ENCODE measurements around the gene NACC2. TPM values are rescaled to one million over a fixed set of nuclear protein-coding genes. Genes with fewer than 3 reads are reported as not detected.

NACC2 gene
- total and polyA plus RNA-seq, 9 donors: 7.0 to 47.0 (median 27.2) TPM

DNA sequence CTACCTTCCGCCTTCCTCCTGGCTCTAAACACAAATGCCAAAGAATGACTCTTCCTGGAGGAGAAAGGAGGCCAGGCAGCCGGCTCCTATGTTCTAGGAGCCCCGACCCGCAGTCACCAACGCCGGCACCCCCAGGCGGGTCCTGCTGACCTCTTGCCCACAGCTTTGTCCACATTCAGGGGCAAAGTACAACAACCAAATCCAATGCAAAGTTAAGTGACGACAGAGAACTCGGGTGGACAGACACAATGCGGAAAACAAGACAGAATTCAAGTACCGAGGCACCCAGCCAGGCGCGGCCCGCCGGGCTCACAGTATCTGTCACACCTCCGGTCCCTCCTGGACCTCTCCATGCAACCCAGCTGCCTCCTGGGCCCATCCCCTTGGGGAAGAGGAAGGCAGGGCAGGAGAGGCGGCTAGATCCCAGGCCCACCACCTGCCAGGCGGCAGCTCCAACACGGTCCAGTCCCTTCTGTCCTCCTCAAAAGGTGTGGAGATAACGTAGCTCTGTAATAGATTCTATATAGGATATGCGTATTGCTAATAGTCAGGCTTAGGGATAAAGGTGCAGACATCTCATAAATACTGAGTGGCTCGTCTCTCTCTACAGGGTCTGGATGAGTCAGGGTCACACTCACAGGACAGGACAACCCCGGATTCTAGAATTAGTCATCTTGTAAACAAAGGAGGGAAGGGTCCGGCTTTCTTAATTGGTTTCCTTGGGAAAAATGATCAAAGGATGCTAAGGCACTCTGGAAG, 87.0 kb downstream of the NACC2 start:
- Histone ChIP-seq H3K36me3 (no peaks in the 10 kb centered on the region), H3K4me1 (ENCODE audit: insufficient read depth) (peaks cover 8% of the 10 kb centered on the region), H3K27ac (no peak overlapping the region), H3K9me3 (no peaks in the 10 kb centered on the region), H3K4me3 (no peak overlapping the region), H3K27me3 (no peaks in the 10 kb centered on the region)
- DNase-seq: no peak
- TF ChIP-seq, protein P1, sequence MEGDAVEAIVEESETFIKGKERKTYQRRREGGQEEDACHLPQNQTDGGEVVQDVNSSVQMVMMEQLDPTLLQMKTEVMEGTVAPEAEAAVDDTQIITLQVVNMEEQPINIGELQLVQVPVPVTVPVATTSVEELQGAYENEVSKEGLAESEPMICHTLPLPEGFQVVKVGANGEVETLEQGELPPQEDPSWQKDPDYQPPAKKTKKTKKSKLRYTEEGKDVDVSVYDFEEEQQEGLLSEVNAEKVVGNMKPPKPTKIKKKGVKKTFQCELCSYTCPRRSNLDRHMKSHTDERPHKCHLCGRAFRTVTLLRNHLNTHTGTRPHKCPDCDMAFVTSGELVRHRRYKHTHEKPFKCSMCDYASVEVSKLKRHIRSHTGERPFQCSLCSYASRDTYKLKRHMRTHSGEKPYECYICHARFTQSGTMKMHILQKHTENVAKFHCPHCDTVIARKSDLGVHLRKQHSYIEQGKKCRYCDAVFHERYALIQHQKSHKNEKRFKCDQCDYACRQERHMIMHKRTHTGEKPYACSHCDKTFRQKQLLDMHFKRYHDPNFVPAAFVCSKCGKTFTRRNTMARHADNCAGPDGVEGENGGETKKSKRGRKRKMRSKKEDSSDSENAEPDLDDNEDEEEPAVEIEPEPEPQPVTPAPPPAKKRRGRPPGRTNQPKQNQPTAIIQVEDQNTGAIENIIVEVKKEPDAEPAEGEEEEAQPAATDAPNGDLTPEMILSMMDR (IDR thresholded peaks at IDR 0.05): no peak
- no peak for TF ChIP-seq EP300 (IDR thresholded peaks at IDR 0.05)
- no peak for TF ChIP-seq POLR2A (IDR thresholded peaks at IDR 0.05)
- intact Hi-C loops (cut with DNase I): no loop called here
- WGBS, 3 donors: 81 to 87% (median 83%) methylated on average over 24 of the region's 24 CpGs

DNA sequence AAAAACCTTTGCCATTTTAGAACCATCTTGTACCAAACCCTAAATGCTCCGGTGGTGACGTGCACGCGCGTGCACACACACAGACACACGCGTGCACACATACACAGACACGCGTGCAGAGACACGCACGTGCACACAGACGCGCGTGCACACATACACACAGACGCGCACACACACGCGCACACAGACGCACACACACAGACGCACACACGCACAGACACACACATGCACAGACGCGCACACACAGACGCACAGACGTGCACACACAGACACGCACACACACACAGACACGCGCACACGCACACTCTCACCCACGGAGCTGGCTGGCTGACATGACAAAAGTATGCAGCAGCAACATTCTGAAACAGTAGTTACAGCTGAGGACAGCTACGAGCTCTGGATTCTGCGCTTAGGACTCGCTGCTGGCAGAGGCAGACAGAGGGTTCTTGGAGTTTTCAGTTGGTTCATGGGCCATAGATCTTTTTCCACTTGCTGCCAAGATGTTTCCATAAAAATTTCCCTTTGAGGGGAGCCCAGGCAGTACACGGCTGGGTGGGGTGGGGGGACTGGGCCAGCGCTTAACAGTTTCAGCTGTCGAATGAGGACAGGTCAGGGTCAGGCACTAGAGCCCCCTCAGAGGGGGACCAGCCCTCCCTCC, 87.7 kb downstream of the NACC2 start:
- Histone ChIP-seq H3K4me1 (ENCODE audit: insufficient read depth) (peaks cover 7% of the 10 kb centered on the region), H3K27me3 (no peaks in the 10 kb centered on the region), H3K36me3 (no peaks in the 10 kb centered on the region), H3K9me3 (no peaks in the 10 kb centered on the region), H3K27ac (no peak overlapping the region), H3K4me3 (no peak overlapping the region)
- DNase-seq: no peak
- WGBS, 3 donors: 84 to 88% (median 85%) methylated on average over 36 of the region's 36 CpGs
- TF ChIP-seq, protein P1 (IDR thresholded peaks at IDR 0.05): no peak
- TF ChIP-seq POLR2A (IDR thresholded peaks at IDR 0.05) (no peak), EP300 (IDR thresholded peaks at IDR 0.05) (no peak)
- intact Hi-C loops (cut with DNase I): no loop called here

DNA sequence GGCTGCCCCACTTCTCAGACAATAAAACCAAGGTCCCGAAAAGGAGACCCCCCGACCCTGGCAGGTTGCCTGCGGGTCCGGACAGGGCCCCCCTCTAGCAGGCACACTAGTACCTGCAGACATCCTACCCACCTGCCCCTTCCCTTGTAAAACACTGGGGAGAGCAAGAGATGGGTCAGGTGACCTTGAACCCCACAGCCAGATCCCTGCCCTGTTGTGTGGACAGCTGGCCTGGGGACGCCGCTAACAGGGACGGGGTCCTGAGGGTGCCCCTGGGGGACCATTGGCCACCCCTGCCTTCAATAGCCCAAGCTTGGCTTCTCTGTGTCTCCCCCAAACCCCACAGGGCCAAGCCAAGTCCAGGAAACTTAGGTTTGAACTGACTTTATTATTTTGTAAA, 88.9 kb downstream of the NACC2 start:
- WGBS, 3 donors: 60 to 71% (median 69%) methylated on average over 7 of the region's 7 CpGs
- Histone ChIP-seq H3K4me3 (no peak overlapping the region), H3K9me3 (no peaks in the 10 kb centered on the region), H3K4me1 (ENCODE audit: insufficient read depth) (no peaks in the 10 kb centered on the region), H3K27me3 (no peaks in the 10 kb centered on the region), H3K27ac (no peak overlapping the region), H3K36me3 (no peaks in the 10 kb centered on the region)
- DNase-seq: no peak
- TF ChIP-seq POLR2A (IDR thresholded peaks at IDR 0.05): no peak
- TF ChIP-seq EP300 (IDR thresholded peaks at IDR 0.05): no peak
- TF ChIP-seq, protein P1 (IDR thresholded peaks at IDR 0.05): no peak
- intact Hi-C loops (cut with DNase I): no loop called here

DNA sequence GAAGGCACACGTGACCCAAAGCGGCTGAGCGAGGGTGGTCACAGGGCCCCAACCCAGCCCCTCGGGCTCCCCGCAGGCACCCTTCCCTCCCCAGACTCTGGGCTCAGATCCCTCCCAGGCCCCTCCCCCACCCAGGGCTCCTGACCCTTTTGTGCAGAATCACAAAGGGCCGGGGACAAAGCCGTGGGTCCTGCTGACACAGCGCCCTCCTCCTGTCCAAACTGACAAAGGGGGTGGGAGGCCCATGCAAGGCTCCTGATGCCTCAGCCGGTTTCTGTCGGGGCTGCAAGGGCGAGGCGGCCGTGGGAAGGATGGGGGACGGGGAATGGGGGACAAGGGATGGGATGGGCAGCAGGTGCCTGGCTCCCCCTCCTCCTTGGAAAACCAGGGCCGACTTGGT, 90.4 kb downstream of the NACC2 start:
- Histone ChIP-seq H3K9me3 (no peaks in the 10 kb centered on the region), H3K4me3 (no peak overlapping the region), H3K36me3 (no peaks in the 10 kb centered on the region), H3K4me1 (ENCODE audit: insufficient read depth) (no peaks in the 10 kb centered on the region), H3K27me3 (no peaks in the 10 kb centered on the region), H3K27ac (no peak overlapping the region)
- TF ChIP-seq POLR2A (IDR thresholded peaks at IDR 0.05) (no peak), EP300 (IDR thresholded peaks at IDR 0.05) (no peak)
- TF ChIP-seq, protein P1 (IDR thresholded peaks at IDR 0.05): no peak
- no peak for DNase-seq
- intact Hi-C loops (cut with DNase I): no loop called here
- WGBS, 3 donors: 81 to 93% (median 89%) methylated on average over 12 to 15 of the region's 15 CpGs

All from ovary (tissue), 9 donors.